ENCODE measurements around the gene PODXL. TPM values are rescaled to one million over a fixed set of nuclear protein-coding genes. Genes with fewer than 3 reads are reported as not detected.

The PODXL gene
- total and polyA plus RNA-seq, 2 experiments from 2014 or later: 77.3 to 84.1 TPM

GRCh38 chr7:131533566-131534561 is 22.6 kb downstream of the PODXL start:
- Histone ChIP-seq H3K27me3 (no peaks in the 10 kb centered on the region), H2AFZ (no peak overlapping the region), H3K4me3 (no peak overlapping the region), H3K79me2 (peaks cover 4% of the 10 kb centered on the region), H3K9me3 (ENCODE audit: low read depth) (no peaks in the 10 kb centered on the region), H3K4me2 (no peak overlapping the region), H4K20me1 (ENCODE audit: insufficient read depth, poor library complexity, severe bottlenecking) (no peaks in the 10 kb centered on the region), H3K36me3 (replicated peaks; ENCODE audit: insufficient read depth, low read depth) (no peaks in the 10 kb centered on the region), H3K4me1 (ENCODE audit: insufficient read depth) (peaks cover 8% of the 10 kb centered on the region), H3K9me2 (replicated peaks; ENCODE audit: insufficient read depth) (no peaks in the 10 kb centered on the region), H3K27ac (no peak overlapping the region)
- no peak for DNase-seq (ENCODE audit: low spot score)
- TF ChIP-seq EZH2 (IDR thresholded peaks at IDR 0.05; ENCODE audit: borderline replicate concordance): no peak
- no peak for TF ChIP-seq EZH2phosphoT487 (IDR thresholded peaks at IDR 0.05; ENCODE audit: low read depth, severe bottlenecking, unreplicated experiment)
- TF ChIP-seq, protein P1, sequence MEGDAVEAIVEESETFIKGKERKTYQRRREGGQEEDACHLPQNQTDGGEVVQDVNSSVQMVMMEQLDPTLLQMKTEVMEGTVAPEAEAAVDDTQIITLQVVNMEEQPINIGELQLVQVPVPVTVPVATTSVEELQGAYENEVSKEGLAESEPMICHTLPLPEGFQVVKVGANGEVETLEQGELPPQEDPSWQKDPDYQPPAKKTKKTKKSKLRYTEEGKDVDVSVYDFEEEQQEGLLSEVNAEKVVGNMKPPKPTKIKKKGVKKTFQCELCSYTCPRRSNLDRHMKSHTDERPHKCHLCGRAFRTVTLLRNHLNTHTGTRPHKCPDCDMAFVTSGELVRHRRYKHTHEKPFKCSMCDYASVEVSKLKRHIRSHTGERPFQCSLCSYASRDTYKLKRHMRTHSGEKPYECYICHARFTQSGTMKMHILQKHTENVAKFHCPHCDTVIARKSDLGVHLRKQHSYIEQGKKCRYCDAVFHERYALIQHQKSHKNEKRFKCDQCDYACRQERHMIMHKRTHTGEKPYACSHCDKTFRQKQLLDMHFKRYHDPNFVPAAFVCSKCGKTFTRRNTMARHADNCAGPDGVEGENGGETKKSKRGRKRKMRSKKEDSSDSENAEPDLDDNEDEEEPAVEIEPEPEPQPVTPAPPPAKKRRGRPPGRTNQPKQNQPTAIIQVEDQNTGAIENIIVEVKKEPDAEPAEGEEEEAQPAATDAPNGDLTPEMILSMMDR (IDR thresholded peaks at IDR 0.05; ENCODE audit: poor library complexity): no peak
- 92% methylated on average over 15 of the region's 15 CpGs for WGBS (ENCODE audit: low lambda C conversion rate, missing lambda C conversion rate)

DNA sequence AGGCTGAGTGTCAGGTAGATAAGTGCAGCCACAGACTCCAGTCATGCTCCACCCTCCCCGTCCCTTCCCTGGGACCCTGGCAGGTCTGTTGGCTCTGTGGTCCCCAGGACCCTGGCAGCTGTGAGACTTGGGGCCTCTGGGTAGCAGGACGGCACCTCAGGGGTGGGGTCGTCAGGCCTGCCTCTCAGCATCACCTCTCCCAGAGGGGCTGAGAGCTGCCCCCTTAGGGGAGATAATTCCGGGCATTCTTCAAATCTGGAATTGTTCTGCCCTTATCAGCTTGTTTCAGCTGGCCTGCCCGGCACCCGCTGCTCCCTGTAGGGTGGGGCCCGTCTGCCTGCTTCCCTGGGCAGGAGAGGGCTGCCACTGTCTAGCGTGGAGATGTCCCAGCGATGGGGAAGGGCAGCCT is 23.3 kb downstream of the PODXL start:
- no peak overlapping the region for H3K27ac ChIP-seq
- H4K20me1 ChIP-seq (ENCODE audit: insufficient read depth, poor library complexity, severe bottlenecking): no peaks in the 10 kb centered on the region

DNA sequence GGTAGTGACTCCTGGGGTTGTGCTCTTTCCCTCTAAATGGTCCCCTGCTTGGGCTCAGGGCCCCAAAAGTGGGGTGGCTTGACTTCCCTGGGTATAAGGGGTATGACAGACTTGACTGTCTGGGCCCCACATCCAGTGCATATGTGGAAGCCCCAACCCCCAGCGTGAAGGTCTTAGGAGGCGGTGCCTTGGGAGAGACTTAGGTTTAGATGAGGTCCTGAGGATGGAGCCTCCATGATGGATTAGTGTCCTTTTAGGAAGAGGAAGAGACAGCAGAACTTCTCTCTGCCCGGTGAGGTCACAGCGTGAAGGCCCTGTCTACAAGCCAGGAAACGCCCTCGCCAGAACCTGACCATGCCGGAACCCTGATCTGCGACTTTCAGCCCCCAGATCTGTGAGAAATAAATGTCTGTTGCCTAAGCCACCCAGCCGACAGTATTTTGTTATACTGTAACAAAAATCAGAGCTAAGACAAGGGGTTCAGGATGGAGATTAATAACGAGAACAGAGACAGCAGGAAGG is 23.8 kb downstream of the PODXL start:
- Histone ChIP-seq H2AFZ (no peak overlapping the region), H3K4me3 (no peak overlapping the region), H3K4me2 (no peak overlapping the region), H3K79me2 (peaks cover 6% of the 10 kb centered on the region), H3K4me1 (ENCODE audit: insufficient read depth) (no peaks in the 10 kb centered on the region), H3K9me3 (ENCODE audit: low read depth) (no peaks in the 10 kb centered on the region), H3K36me3 (replicated peaks; ENCODE audit: insufficient read depth, low read depth) (no peaks in the 10 kb centered on the region), H3K27ac (no peak overlapping the region), H3K27me3 (no peaks in the 10 kb centered on the region), H4K20me1 (ENCODE audit: insufficient read depth, poor library complexity, severe bottlenecking) (no peaks in the 10 kb centered on the region), H3K9me2 (replicated peaks; ENCODE audit: insufficient read depth) (no peaks in the 10 kb centered on the region)
- 89% methylated on average over 10 of the region's 10 CpGs for WGBS (ENCODE audit: low lambda C conversion rate, missing lambda C conversion rate)
- TF ChIP-seq EZH2 (IDR thresholded peaks at IDR 0.05; ENCODE audit: borderline replicate concordance) (no peak), EZH2phosphoT487 (IDR thresholded peaks at IDR 0.05; ENCODE audit: low read depth, severe bottlenecking, unreplicated experiment) (no peak)
- TF ChIP-seq, protein P1 (IDR thresholded peaks at IDR 0.05; ENCODE audit: poor library complexity): no peak
- DNase-seq (ENCODE audit: low spot score): no peak

More for the DNA sequence above, 23.3 kb downstream of the PODXL start:
- no peak overlapping the region for H3K4me2 ChIP-seq
- 79% methylated on average over 9 of the region's 9 CpGs for WGBS (ENCODE audit: low lambda C conversion rate, missing lambda C conversion rate)
- H3K9me2 ChIP-seq (replicated peaks; ENCODE audit: insufficient read depth): no peaks in the 10 kb centered on the region
- TF ChIP-seq, protein P1 (IDR thresholded peaks at IDR 0.05; ENCODE audit: poor library complexity): no peak
- TF ChIP-seq EZH2phosphoT487 (IDR thresholded peaks at IDR 0.05; ENCODE audit: low read depth, severe bottlenecking, unreplicated experiment) (no peak), EZH2 (IDR thresholded peaks at IDR 0.05; ENCODE audit: borderline replicate concordance) (no peak)
- no peaks in the 10 kb centered on the region for H3K9me3 ChIP-seq (ENCODE audit: low read depth)
- DNase-seq (ENCODE audit: low spot score): no peak
- H3K4me1 ChIP-seq (ENCODE audit: insufficient read depth): peaks cover 1% of the 10 kb centered on the region
- H2AFZ ChIP-seq: no peak overlapping the region
- H3K4me3 ChIP-seq: no peak overlapping the region
- H3K79me2 ChIP-seq: peaks cover 6% of the 10 kb centered on the region
- H3K27me3 ChIP-seq: no peaks in the 10 kb centered on the region
- H3K36me3 ChIP-seq (replicated peaks; ENCODE audit: insufficient read depth, low read depth): no peaks in the 10 kb centered on the region
